ENCODE measurements around the gene CFAP299. TPM values are rescaled to one million over a fixed set of nuclear protein-coding genes. Genes with fewer than 3 reads are reported as not detected.
A peak's percentile ranks its signal among the peaks of the same experiment; 100 is the strongest.

CFAP299 gene
- total and polyA plus RNA-seq, 2 of the 13 experiments (the other 11 are each of a cell fraction or from before 2014, with no cell fraction given): not detected

- no peaks in the 10 kb centered on the region for H3K27me3 ChIP-seq (ENCODE audit: control insufficient read depth in 1 of 2, insufficient read depth in 2 of 2, low read length in 2 of 2)
- no TSS peak for BruUV-seq (replicated peaks)
- no peaks in the 10 kb centered on the region for H4K20me1 ChIP-seq (ENCODE audit: insufficient read depth, low read length)
- no peak overlapping the region for H3K4me3 ChIP-seq (replicated peaks in 1 of 3; ENCODE audit: insufficient read depth in 1 of 3, low read depth in 2 of 3, low read length in 3 of 3)
- H3K79me2 ChIP-seq (ENCODE audit: insufficient read depth, low read length): no peaks in the 10 kb centered on the region
- in situ Hi-C loops (cut with HindIII; ENCODE audit: extremely low pct_ligation_motif_present, low pct_unique_long_range_greater_than_20kb) (no loop called here), intact Hi-C loops (cut with micrococcal nuclease; ENCODE audit: unreplicated experiment) (no loop called here)
- no peaks in the 10 kb centered on the region for H3K36me3 ChIP-seq (replicated peaks in 1 of 2; ENCODE audit: control insufficient read depth in 1 of 2, insufficient read depth in 2 of 2, low read length in 2 of 2)
- no peaks in the 10 kb centered on the region for H3K9me3 ChIP-seq (ENCODE audit: low read length)
- ChIA-PET POLR2A (no interaction called here), CTCF (ENCODE audit: low intra/inter-chr PET ratio, low total read pairs) (no interaction called here)
- no peaks in the 10 kb centered on the region for H3K4me1 ChIP-seq (ENCODE audit: insufficient read depth, low read length)
- TF ChIP-seq KLF15 (CRISPR knock-in tag; IDR thresholded peaks at IDR 0.05; ENCODE audit: borderline replicate concordance) (no peak), MNT (IDR thresholded peaks at IDR 0.05) (peak; percentile 74)
- H2AFZ ChIP-seq (ENCODE audit: low read length): no peak overlapping the region
- WGBS (ENCODE audit: low lambda C conversion rate): 1% methylated on average over 4 of the region's 4 CpGs
- no peak overlapping the region for H3K27ac ChIP-seq (ENCODE audit: extremely low read length, insufficient read depth, low read length)
- ATAC-seq (no peak), DNase-seq (ENCODE audit: low spot score) (no peak), FAIRE-seq (no peak)
- H3K4me2 ChIP-seq (ENCODE audit: low read depth, low read length): no peak overlapping the region
- H3K9ac ChIP-seq (ENCODE audit: insufficient read depth, low read depth, low read length): no peak overlapping the region
These were observed 57.9 kb downstream of the CFAP299 start for GRCh38 chr4:80393246-80393969.

- no peaks in the 10 kb centered on the region for H3K4me1 ChIP-seq (ENCODE audit: insufficient read depth, low read length)
- no peaks in the 10 kb centered on the region for H3K79me2 ChIP-seq (ENCODE audit: insufficient read depth, low read length)
- H3K9me3 ChIP-seq (ENCODE audit: low read length): no peaks in the 10 kb centered on the region
- H2AFZ ChIP-seq (ENCODE audit: low read length): no peak overlapping the region
- H3K4me3 ChIP-seq (replicated peaks in 1 of 3; ENCODE audit: insufficient read depth in 1 of 3, low read depth in 2 of 3, low read length in 3 of 3): no peak overlapping the region
- H3K36me3 ChIP-seq (replicated peaks in 1 of 2; ENCODE audit: control insufficient read depth in 1 of 2, insufficient read depth in 2 of 2, low read length in 2 of 2): no peaks in the 10 kb centered on the region
- intact Hi-C loops (cut with micrococcal nuclease; ENCODE audit: unreplicated experiment) (no loop called here), in situ Hi-C loops (cut with HindIII; ENCODE audit: extremely low pct_ligation_motif_present, low pct_unique_long_range_greater_than_20kb) (no loop called here)
- WGBS (ENCODE audit: low lambda C conversion rate): 56% methylated on average over 1 of the region's 1 CpG
- ChIA-PET POLR2A (no interaction called here), CTCF (ENCODE audit: low intra/inter-chr PET ratio, low total read pairs) (no interaction called here)
- no TSS peak for BruUV-seq (replicated peaks)
- no peak overlapping the region for H3K4me2 ChIP-seq (ENCODE audit: low read depth, low read length)
- H3K27me3 ChIP-seq (ENCODE audit: control insufficient read depth in 1 of 2, insufficient read depth in 2 of 2, low read length in 2 of 2): no peaks in the 10 kb centered on the region
- H3K27ac ChIP-seq (ENCODE audit: extremely low read length, insufficient read depth, low read length): no peak overlapping the region
- H4K20me1 ChIP-seq (ENCODE audit: insufficient read depth, low read length): no peaks in the 10 kb centered on the region
- ATAC-seq (no peak), FAIRE-seq (no peak), DNase-seq (ENCODE audit: low spot score) (no peak)
- H3K9ac ChIP-seq (ENCODE audit: insufficient read depth, low read depth, low read length): no peak overlapping the region
- TF ChIP-seq ZEB1 (IDR thresholded peaks at IDR 0.05; ENCODE audit: insufficient replicate concordance, low read depth): no peak
- no peak for TF ChIP-seq SPEN (CRISPR knock-in tag; IDR thresholded peaks at IDR 0.05; ENCODE audit: low read depth)
- TF ChIP-seq BRCA1 (CRISPR knock-in tag; IDR thresholded peaks at IDR 0.05): no peak
- TF ChIP-seq ZNF891 (CRISPR knock-in tag; IDR thresholded peaks at IDR 0.05): no peak
- TF ChIP-seq IKZF5 (CRISPR knock-in tag; IDR thresholded peaks at IDR 0.05): no peak
- no peak for TF ChIP-seq ZFP37 (CRISPR knock-in tag; IDR thresholded peaks at IDR 0.05; ENCODE audit: borderline replicate concordance)
- TF ChIP-seq ZBTB33 (CRISPR knock-in tag; IDR thresholded peaks at IDR 0.05): no peak
- no peak for TF ChIP-seq POGK (CRISPR knock-in tag; conservative IDR thresholded peaks at IDR 0.05)
- no peak for TF ChIP-seq SSRP1 (CRISPR knock-in tag; IDR thresholded peaks at IDR 0.05)
These were observed 58.4 kb downstream of the CFAP299 start for GRCh38 chr4:80393970-80394250.

Measured in HepG2 (cell line).